ENCODE results near the gene MVB12B.

- TF ChIP-seq SP4 (IDR thresholded peaks at IDR 0.05; ENCODE audit: low read length) = no peak
- TF ChIP-seq SUZ12 (IDR thresholded peaks at IDR 0.05; ENCODE audit: low read length) = no peak
- no peak for TF ChIP-seq TAF1 (IDR thresholded peaks at IDR 0.05; ENCODE audit: low read depth, low read length)
- no peak for TF ChIP-seq EP300 (IDR thresholded peaks at IDR 0.05; ENCODE audit: borderline replicate concordance in 1 of 2, low read depth in 2 of 2, low read length in 2 of 2)
- no peak for TF ChIP-seq CTCF (IDR thresholded peaks at IDR 0.05; ENCODE audit: control extremely low read depth in 1 of 3, insufficient read depth in 1 of 3, low read depth in 1 of 3, low read length in 3 of 3)
- TF ChIP-seq EZH2 (IDR thresholded peaks at IDR 0.05; ENCODE audit: low read depth, low read length, severe bottlenecking) = no peak
- TF ChIP-seq MAX (IDR thresholded peaks at IDR 0.05) = no peak
- no peak for TF ChIP-seq POLR2AphosphoS5 (IDR thresholded peaks at IDR 0.05; ENCODE audit: low read depth, low read length)
- no peak for TF ChIP-seq NRF1 (IDR thresholded peaks at IDR 0.05; ENCODE audit: low read depth, low read length)
- TF ChIP-seq CHD1 (IDR thresholded peaks at IDR 0.05; ENCODE audit: low read depth, low read length) = no peak
- no peak for TF ChIP-seq POLR2A (IDR thresholded peaks at IDR 0.05; ENCODE audit: control extremely low read depth in 1 of 2, low read depth in 2 of 2, low read length in 2 of 2)
- TF ChIP-seq PHF8 (conservative IDR thresholded peaks at IDR 0.05; ENCODE audit: low read depth, low read length) = no peak
- TF ChIP-seq ATF3 (IDR thresholded peaks at IDR 0.05; ENCODE audit: insufficient read depth, low read depth, low read length) = no peak
- no peak for TF ChIP-seq CHD2 (IDR thresholded peaks at IDR 0.05; ENCODE audit: low read length)
These were observed 35.8 kb upstream of the MVB12B start for GRCh38 chr9:126290871-126291270.
